Measurements from ENCODE around the gene CHIT1.

Gene CHIT1

DNA sequence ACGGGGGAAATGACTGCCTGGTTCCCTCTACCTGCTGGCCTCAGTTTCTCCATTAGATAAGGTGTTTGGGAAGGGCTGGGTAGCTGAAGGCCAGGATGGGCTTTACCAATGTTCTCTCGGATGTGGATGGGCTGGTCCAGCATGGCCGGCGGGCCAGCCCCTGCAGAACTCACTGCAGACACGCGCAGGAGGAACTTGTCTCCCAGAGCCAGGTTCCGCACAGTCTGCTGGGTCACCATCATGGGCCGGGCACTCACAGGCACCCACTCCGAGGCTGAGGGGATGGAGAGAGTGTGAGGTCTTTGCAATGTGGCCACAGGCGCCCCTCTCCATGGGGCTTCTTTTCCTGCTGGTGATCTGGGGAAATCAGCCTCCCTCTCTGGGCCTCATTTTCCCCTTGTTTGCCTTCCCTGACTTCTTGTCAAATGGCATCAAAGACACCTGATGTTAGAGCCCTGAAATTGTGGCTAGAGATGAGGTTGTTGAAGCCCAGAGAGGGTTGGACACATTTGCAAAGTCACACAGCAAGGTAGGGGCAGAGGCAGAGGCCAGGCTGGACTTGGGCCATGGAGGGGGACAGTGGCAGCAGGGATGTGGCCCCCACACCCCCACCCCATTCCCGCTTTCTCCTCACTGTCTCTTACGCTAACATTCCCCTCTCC lies 55.0 kb downstream of the CHIT1 start:
- no peak for DNase-seq

DNA sequence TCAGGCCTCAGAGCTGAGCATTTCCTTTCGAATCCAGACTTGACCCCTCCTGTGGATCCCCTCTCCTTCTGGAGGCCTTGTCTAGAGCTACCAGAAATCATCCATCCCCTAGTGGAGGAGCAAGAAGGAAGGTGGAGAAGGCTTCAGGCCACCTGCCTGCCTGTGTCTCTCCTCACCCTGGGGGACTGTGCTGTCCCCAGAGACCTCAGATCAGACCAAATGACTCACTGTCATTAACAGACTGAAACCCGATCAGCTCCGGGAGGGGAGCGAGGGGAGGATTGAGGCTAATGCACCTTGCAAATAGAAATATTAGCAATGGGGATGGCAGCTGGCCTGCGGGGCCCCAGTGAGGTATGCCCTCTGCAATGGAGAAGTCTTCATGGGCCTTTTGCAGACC lies 55.9 kb downstream of the CHIT1 start:
- DNase-seq: no peak

DNA sequence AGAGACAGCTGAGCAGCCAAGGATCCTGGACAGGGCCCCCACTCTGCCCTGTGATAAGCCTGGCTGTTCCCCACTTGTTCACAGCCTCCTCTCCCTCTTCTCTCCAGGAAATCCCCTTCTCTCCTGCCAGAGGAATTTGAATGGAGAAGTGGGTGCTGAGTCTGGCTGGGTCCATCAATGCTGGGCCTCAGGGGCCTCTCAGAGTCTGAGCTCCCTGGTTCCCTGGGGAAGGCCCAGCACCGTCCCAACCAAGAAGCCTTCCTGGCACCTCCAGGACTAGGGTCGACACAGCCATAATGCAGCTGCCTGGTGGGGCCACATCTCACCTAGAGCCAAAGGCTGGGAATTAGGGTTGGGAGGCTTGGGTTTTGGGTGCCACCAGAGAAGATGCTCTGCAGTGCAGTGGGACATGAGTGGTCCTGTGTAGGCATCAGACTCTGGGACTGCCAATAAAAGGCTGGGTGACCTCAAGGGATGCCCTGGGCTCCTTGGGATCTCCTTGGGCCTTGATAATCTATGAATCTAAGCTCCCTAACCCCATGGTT lies 56.4 kb downstream of the CHIT1 start:
- peak in 1 of 4 experiments; percentile 27 for DNase-seq

DNA sequence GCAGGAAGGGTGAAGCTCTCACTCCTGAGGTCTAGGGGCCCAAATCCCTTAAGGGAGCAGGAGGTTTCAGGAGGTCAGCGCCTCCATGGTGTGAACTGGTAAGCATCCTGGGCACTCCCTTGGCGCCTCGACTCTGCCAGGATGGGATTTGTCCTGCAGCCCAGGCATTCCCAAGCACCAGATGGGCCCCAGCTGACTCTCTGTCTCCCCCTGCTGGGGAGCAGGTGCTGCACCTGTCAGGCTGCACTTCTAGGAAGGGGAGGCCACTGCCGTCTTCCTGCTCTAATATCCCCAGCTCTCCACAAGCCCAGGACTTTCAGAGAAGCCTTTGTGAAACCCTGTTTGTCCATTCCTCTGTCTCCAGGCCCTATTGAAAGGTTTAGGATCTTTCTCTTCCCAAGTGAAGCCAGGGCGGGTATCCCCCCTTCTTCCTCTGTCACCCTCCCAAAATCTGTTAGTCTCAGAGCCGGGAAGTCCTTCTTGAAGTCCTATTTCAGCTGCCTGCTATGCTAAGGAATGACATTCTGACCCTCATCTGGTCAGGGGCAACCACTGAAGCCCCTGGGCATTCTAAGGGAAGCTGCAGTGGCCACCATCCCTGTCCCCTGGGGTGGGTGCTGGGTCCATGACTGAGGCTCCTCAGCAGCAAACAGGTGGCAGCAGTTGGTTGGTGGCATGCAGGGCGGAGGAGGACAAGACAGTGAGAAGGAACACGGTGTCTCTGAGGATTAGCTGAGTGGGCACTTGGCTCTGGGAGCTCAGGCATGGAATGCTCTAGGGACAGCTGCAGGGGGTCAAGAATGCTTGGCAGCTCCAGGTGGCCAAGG lies 57.1 kb downstream of the CHIT1 start:
- DNase-seq: peak; percentile 69 to 87 (median 78)

DNA sequence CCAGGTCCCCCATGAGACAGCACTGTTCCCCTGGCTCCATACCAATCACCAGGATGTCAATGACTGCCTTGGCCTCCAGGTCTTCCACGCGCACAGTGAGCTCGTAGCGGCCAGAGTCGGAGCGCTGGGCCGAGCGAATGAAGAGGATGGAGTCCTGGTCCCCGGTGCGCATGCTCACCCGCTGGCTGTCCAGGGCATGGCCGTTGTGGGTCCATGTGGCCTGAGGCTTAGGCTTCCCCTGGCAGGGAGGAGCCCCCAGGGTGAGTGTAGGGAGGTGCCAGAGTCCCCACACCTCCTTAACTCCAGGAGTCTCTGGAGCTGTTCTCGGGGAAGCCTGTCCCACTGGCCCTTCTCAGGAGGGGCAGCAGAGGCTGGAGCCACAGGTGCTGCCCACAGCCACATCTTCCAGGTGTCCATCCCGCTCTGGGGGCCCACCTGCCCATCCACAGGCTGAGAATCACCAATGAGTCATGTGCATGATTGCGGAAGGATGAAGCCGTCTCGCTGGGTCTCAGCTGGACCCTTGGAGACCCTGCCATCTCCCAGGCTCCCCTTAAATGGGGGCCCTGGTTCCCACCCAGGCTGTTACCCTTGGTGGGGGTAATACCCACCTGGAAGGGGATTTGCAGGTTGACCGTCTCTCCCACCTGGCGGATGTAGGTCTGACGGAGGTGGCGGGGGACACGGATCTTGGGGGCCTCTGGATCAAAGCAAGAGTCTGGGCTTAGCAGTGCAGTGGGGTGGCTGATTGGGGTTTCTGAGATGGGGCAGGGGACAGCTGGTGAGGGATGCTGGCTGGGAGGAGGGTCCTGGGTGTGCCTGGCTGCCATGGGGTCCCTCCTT lies 57.9 kb downstream of the CHIT1 start:
- DNase-seq: no peak

DNA sequence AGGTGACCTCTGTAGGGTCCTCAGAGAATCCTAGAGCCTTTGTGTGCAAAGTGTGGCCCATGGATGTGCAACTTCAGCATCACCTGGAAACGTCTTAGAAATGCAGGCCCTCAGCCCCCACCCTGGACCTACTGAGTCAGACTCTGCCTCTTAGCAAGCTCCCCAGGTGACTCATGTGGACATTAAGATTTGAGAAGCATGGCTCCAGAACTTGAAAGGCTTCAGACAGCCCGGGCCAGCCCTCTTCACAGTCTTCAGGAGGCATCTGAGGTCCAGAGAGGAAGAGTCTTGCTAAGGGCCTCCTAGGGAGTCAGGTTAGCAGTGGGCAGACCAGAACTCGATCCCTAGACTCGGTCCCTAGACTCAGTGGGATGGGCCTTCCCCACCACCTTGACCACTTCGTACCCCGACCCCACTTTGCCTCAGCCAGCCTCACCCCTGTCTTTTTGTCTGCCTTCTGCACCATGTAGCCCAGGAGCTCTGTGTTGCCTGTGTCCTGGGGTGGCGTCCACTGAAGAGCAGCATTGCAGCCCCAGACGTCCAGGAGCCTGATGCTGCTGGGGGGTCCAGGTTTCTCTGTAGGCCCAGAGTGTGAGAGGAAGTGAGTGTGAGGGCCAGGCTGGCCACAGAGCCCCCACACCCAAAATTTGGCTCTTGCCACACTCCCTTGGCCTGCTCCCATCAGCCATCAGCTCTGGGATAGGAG lies 58.7 kb downstream of the CHIT1 start:
- no peak for DNase-seq

DNA sequence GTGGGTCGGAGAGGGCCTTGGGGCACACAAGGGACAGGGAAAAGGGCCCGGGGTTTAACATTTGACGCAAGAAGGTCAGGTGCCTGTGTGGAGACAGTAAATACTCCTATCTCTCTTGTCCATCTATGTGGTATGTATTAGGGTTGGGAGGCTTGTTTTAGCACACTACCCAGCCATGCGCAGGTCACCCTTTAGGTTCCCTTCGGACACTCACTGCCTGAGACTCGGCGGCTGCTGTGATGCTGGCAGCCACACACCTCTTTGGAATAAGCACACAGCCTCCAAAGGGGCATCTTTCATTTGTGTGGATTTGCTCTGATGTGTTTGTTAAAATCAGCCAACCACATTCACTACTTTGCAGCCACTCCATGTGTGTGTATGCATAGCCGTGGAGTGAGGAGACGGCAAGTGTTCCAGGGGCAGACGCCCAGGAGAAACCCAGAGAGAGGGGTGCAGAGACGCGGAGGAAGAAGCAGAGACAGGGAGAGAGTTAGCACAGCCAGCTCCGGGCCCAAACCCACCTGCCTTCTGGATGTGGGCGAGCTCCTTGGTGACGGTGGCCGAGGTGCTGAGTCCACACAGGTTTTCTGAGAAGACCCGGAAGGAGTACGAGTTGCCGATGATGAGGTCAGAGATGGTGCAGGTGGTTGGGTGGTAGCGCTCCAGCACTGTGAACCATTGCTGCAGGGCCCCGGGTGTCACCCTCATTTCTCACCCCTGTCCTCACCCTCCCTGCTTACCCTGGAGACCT lies 59.5 kb downstream of the CHIT1 start:
- DNase-seq: no peak

DNA sequence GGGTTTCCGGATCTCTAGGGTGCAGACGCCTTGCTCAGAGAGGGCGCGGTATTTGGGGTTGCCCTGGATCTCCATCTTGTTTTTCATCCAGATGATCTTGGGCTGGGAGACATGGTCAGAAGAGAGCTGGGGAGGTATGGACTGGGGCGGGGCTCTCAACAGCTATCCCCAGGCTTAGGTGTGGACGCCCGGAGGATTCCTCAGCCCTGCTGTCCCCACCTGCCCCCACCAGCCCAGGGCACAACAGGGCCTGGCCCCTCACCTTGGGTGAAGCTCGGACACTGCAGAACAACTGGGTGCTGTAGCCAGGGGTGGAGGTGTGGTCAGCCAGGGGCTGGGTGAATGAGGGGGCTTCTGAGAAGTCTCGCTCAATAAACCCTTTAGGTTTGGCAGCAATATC lies 60.5 kb downstream of the CHIT1 start:
- DNase-seq: no peak

DNA sequence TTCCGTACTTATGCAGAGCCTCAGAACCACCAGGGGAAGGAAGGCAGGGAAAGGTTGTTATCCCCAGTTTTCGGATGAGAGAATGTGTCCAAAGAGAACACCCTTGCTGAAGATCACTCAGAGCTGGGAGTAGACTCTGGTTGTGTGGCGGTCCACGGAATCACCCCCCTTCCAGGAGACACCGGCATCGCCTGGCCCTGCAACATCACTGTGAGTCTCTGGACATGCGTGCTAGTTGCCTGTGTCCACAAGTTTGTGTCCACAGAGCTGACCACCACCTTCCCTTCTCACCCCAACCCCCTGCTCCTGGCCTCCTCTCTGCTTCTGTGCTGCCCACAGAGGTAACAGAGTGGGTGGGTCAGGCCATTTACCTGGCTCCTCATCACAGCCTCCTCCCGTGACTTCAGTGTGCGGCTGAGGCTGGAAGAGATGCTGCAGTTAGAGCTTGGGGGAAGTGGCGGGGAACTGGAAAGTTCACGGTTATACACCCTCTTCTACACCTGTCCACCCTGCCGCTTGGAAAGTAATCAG lies 61.2 kb downstream of the CHIT1 start:
- no peak for DNase-seq

DNA sequence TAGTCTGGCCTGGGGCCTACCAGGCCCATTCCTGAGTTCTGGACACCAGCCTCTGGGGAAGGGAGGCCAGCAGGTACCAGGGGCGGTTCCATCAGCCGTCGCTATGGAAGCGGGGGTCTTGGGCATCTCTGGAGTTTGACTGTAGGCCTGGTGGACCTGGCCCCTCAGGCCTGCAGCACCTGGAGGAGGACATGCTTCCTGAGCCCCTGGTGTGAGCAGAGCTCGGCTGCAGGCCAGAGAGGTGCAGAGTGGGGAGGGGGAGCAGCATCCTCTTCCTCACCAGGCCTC lies 61.6 kb downstream of the CHIT1 start:
- no peak for DNase-seq

DNA sequence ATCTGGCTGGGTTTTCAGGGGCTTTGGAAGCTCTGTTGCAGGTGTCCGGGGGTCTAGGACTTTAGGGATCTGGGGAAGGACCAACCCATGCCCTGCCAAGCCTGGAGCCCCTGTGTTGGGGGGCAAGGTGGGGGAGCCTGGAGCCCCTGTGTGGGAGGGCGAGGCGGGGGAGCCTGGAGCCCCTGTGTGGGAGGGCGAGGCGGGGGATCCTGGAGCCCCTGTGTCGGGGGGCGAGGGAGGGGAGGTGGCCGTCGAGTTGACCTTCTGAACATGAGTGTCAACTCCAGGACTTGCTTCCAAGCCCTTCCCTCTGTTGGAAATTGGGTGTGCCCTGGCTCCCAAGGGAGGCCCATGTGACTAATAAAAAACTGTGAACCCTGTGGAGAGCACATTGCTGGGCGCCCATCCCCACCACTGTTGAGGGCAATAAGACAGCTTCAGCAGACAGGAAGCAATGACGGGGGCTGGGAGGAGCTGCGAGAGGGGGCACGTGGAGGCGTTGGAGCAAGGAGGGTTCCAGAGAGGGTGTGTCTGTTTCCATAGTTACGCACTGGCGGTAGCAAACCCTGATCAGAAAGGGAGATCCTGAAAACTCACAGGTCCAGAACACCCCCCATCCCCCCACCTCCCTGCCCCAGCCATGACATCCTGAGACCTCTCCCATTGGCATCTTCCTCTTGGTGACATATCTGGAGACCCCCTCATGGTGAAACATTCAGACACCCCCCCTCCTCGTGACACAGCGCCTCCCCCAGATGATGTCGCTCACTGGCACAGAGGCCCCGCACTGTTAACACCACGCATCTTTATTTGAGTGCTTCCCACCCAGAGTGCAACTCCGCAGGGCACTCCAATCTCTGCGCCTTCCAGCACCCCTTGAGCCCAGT lies 62.2 kb downstream of the CHIT1 start:
- no peak for DNase-seq

DNA sequence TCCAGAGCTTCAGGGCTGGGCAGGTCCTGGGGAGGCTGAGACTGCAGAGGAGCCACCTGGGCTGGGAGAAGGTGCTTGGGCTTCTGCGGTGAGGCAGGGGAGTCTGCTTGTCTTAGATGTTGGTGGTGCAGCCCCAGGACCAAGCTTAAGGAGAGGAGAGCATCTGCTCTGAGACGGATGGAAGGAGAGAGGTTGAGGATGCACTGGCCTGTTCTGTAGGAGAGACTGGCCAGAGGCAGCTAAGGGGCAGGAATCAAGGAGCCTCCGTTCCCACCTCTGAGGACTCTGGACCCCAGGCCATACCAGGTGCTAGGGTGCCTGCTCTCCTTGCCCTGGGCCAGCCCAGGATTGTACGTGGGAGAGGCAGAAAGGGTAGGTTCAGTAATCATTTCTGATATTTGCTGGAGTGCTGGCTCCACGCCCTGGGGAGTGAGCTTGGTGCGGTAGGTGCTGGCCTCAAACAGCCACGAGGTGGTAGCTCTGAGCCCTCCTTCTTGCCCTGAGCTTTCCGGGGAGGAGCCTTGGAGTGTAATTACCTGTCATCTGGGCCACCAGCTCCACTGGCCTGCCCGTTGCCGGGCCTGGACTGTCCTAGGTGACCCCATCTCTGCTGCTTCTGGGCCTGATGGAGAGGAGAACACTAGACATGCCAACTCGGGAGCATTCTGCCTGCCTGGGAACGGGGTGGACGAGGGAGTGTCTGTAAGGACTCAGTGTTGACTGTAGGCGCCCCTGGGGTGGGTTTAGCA lies 63.1 kb downstream of the CHIT1 start:
- peak in 2 of 4 experiments; percentile 31 to 39 for DNase-seq

All from suppressor macrophage (primary cell).